GM12864 (cell line): ENCODE results near the gene SRC.

Experiments used
- DNase-seq: peaks from one replicate; pipeline ENCODE4 v3.0.0-alpha.2; 2011; ENCODE audit warnings: low read depth
- H3K4me3 ChIP-seq: 2 replicates; pipeline ENCODE4 v1.5.1; 2011; ENCODE audit warnings: mild to moderate bottlenecking, low read depth, low read length, control low read depth
- TF ChIP-seq, protein P1 (sequence below): IDR thresholded peaks from 2 replicates; pipeline ENCODE4 v1.5.1; 2011; ENCODE audit warnings: low read depth, mild to moderate bottlenecking, moderate library complexity, low read length, control low read depth, inconsistent platforms; ENCODE audit errors: missing control alignments

The SRC gene

DNA sequence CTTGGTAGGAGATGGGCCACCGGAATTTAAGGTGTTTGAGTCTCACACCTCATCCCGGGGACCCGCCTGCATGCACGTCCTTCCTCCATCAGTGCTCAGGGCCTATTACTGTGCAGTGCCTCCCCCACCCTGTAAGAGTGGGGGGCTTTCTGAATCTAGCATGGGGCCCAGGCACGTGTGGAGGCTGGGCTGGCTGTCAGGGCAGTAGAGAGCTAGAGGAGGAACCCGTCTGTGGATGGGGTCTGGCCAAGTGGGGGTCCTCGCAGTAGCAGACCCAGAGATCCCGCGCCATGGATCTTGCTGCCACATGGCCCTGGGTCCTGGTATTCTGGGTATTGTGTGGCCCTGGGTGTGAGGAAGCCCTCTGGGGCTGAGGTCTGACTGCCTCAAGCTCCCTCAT lies 42.9 kb downstream of the SRC start:
- DNase-seq: no peak
- no peak overlapping the region for H3K4me3 ChIP-seq
- TF ChIP-seq, protein P1, sequence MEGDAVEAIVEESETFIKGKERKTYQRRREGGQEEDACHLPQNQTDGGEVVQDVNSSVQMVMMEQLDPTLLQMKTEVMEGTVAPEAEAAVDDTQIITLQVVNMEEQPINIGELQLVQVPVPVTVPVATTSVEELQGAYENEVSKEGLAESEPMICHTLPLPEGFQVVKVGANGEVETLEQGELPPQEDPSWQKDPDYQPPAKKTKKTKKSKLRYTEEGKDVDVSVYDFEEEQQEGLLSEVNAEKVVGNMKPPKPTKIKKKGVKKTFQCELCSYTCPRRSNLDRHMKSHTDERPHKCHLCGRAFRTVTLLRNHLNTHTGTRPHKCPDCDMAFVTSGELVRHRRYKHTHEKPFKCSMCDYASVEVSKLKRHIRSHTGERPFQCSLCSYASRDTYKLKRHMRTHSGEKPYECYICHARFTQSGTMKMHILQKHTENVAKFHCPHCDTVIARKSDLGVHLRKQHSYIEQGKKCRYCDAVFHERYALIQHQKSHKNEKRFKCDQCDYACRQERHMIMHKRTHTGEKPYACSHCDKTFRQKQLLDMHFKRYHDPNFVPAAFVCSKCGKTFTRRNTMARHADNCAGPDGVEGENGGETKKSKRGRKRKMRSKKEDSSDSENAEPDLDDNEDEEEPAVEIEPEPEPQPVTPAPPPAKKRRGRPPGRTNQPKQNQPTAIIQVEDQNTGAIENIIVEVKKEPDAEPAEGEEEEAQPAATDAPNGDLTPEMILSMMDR: no peak

DNA sequence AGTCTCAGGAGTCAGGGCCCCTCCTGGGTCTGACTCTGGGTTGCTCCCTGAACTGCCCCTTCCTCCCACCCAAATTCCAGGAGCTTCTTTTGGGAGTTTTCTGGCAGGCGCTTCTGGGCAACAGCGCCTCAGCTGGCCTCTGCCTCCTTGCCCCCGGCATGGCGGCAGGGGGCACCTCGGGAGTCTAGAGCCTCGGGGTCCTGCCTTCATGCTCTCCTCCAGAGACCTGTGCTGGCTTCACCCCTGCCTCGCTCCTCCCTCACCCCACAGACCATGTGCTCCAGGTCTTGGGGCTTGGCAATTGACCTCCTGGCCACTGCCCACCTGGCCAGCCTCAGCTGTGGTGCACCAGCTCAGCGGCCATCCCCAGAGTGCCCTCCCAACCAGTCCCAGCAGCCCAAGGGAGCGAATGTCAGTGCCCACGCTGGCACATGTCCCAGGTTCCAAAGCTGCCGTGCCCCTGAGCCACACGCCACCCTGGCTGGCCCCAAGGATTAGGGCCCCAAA lies 43.4 kb downstream of the SRC start:
- DNase-seq: no peak
- no peak overlapping the region for H3K4me3 ChIP-seq
- TF ChIP-seq, protein P1: no peak

DNA sequence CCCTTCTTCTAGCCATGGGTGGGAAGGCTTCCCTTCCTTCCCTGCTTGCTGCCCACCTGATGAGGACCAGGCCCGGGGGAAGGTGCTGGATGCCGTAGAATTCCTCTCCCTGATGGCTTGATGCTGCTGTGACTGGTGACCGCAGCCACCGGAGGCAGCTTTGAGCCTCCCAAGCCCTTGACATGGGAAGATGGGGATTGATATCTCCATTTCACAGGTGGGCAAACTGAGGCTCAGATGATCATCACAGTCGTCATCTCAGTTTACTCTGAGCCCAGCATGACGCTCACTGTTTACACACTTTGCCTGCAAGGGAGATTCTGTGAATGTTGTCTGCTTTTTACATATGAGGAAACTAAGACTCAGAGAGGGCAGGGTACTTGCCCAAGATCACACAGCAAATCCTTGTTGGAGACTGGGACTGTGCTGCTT lies 43.9 kb downstream of the SRC start:
- no peak overlapping the region for H3K4me3 ChIP-seq
- TF ChIP-seq, protein P1: no peak
- DNase-seq: no peak

DNA sequence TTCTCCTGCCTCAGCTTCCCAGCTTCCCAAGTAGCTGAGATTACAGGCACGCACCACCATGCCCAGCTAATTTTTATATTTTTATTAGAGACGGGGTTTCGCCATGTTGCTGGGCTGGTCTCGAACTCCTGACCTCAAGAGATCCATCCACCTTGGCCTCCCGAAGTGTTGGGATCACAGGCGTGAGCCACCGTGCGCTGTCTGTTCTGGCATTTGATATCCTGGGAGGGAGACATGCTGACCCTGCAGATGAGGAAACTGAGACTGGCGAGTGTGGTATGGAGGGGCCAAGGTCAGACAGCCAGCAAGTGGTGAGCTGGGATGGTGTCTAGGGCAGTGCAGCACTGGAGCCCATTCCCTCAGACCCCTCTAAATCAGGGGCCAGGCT lies 44.6 kb downstream of the SRC start:
- no peak for DNase-seq
- TF ChIP-seq, protein P1: no peak
- no peak overlapping the region for H3K4me3 ChIP-seq

DNA sequence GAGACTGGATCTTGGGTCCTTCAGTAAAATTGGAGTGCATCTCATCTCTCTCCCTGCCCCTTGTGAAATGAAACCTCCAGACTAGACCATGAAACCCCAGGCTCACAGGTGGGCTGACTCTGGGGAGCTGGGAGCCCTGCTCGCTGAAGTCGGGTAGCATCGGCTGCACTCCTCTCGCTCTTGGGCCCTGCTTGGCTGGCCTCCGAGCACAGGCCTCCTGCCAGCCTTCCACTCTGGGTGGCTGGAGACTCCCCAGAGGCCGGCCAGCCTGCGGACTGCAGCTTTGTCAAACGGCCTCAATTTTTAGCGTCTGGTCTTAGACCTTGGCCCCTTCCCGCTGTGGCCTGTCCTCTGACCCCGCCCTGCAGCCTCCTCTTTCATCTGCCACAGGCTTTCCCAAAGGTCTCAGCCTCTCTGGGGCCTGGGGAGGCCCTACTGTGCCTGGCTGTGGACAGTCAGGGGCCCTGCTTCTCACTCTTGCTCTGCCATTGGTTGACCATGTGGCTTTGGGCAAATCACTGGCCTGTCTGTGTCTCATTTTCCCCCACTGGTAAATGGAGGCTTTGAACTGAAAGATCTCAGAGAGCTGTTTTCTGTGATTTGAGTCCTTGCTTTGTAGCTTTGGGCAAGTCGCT lies 45.1 kb downstream of the SRC start:
- TF ChIP-seq, protein P1: no peak
- DNase-seq: no peak
- no peak overlapping the region for H3K4me3 ChIP-seq

DNA sequence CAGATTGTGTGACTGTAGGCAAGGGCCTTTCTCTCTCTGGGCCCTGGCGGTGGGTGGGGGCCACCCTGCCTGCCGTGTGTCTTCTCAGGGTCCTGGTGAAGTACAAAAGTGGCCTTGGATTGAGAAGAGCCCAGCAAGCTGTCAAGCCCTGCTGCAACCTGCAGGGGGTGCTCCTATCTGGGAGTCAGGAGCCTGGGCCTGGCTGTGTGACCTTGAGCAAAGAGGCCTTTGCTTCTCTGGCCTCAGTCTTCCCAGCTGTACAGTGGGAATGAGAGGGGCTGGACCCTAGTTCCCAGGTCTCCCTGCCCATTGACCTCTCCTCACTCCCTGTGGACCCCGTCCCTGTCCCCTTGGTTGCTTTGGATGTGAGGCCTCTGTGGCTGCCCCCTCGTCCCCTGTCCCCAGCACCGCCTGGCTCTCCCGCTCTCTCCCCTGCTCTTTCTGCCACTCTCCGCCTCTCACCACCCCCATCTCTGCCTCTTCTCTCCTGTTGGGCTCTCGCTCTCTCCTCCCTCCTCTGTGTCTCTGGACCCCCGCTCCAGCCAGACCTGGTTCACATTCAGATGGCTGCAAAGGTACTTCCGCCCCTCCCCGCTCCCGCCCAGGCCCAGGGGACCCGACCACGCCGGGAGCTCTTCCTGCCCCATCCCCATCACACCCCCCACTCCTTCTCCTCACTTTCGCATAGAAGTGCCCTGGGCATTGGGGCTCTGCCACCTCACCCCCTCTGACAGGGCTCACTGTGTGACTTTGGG lies 46.7 kb downstream of the SRC start:
- TF ChIP-seq, protein P1: peak; percentile 60
- DNase-seq: no peak
- H3K4me3 ChIP-seq: no peak overlapping the region
